ENCODE results near the gene MYO5C. TPM values are rescaled to one million over a fixed set of nuclear protein-coding genes. Genes with fewer than 3 reads are reported as not detected.

Gene MYO5C
- total and polyA plus RNA-seq, 2 of the 4 experiments (the other 2 are of a cell fraction), result under 0.01 to 0.03 TPM

- WGBS, 2 experiments (ENCODE audit: extremely low coverage in 2 of 2, insufficient read length in 1 of 2), result 53% methylated on average over 3 of the region's 10 CpGs; no CpG with 5 or more reads in 1 of the 2 experiments
- in situ Hi-C loops (cut with MboI; ENCODE audit: low sequenced_read_pairs), result no loop called here
- no TSS peak for BruUV-seq (replicated peaks)
- Histone ChIP-seq H3K4ac (ENCODE audit: low read depth, low read length) (no peak overlapping the region), H2AK9ac (replicated peaks; ENCODE audit: low read depth, low read length, poor library complexity) (no peak overlapping the region), H2BK20ac (ENCODE audit: low read depth, low read length) (no peak overlapping the region), H3K56ac (ENCODE audit: extremely low read depth, insufficient read depth, low read length) (no peak overlapping the region), H3K36me3 (ENCODE audit: control insufficient read depth, insufficient read depth, low read length) (no peaks in the 10 kb centered on the region), H3K27me3 (ENCODE audit: control insufficient read depth, insufficient read depth, low read length) (no peaks in the 10 kb centered on the region), H2BK15ac (ENCODE audit: low read depth, low read length) (no peak overlapping the region), H3K9me3 (ENCODE audit: control insufficient read depth, insufficient read depth, low read length) (no peaks in the 10 kb centered on the region), H2AFZ (replicated peaks; ENCODE audit: low read length, poor library complexity) (peak overlapping the region; percentile 9), H2BK5ac (ENCODE audit: low read depth, low read length, poor library complexity, severe bottlenecking) (no peak overlapping the region), H3K4me2 (ENCODE audit: low read depth, low read length) (no peak overlapping the region), H3K79me1 (ENCODE audit: low read depth in 1 of 2, low read length in 2 of 2) (no peaks in the 10 kb centered on the region), H4K20me1 (ENCODE audit: insufficient read depth, low read length) (no peaks in the 10 kb centered on the region), H2AK5ac (ENCODE audit: low read depth, low read length) (0 out of 2 replicates have a peak overlapping the region, but pooled peaks have one; percentile 2), H4K91ac (ENCODE audit: insufficient read depth, low read depth, low read length) (0 out of 2 replicates have a peak overlapping the region, but pooled peaks have one; percentile 21), H3K27ac (ENCODE audit: insufficient read depth, low read length) (no peak overlapping the region), H4K5ac (ENCODE audit: low read depth, low read length) (no peak overlapping the region), H3K18ac (ENCODE audit: low read depth, low read length) (no peak overlapping the region), H3K9me1 (ENCODE audit: insufficient read depth, low read length) (peaks cover 14% of the 10 kb centered on the region), H3K14ac (replicated peaks; ENCODE audit: low read depth, low read length) (no peak overlapping the region), H3K4me3 (ENCODE audit: insufficient read depth, low read depth, low read length) (no peak overlapping the region), H4K8ac (ENCODE audit: low read depth in 2 of 2, low read length in 2 of 2) (no peak overlapping the region), H3K4me1 (ENCODE audit: control insufficient read depth, insufficient read depth, low read length) (peaks cover 13% of the 10 kb centered on the region), H3K23ac (ENCODE audit: low read depth, low read length) (no peak overlapping the region), H2BK120ac (ENCODE audit: low read depth, low read length) (no peak overlapping the region), H3K9ac (ENCODE audit: low read depth, low read length) (no peak overlapping the region)
- dilution Hi-C loops (cut with HindIII; ENCODE audit: low sequenced_read_pairs, unreplicated experiment), result no loop called here
- intact Hi-C loops (cut with micrococcal nuclease), result loop anchor here (1.0 to 10.0 kb wide), 5 partner anchors 74 to 478 kb away; partner anchors contain the start of genes ARPP19, ATOSA and MYO5A
- ChIA-PET POLR2A (ENCODE audit: unreplicated experiment) (no interaction called here), CTCF (interaction anchor here (0.5 to 2.1 kb wide), 10 partner anchors 92 to 967 kb away, joined by 3 to 5 read pairs (median 4); no protein-coding TSS in a partner anchor)
- no peak for TF ChIP-seq POLR2A (IDR thresholded peaks at IDR 0.05; ENCODE audit: low read depth, low read length)
- no peak for TF ChIP-seq CEBPB (IDR thresholded peaks at IDR 0.05; ENCODE audit: low read depth, low read length)
- TF ChIP-seq RFX5 (IDR thresholded peaks at IDR 0.05; ENCODE audit: low read depth, low read length), result no peak
- TF ChIP-seq MAZ (IDR thresholded peaks at IDR 0.05; ENCODE audit: borderline replicate concordance, low read depth, low read length), result no peak
- peak; percentile 14; the same call in 1 of the 2 replicates for TF ChIP-seq MAFK (IDR thresholded peaks at IDR 0.05; ENCODE audit: low read depth, low read length)
- ATAC-seq (ENCODE audit: low read depth), result no peak
- no peak for DNase-seq
Measured at GRCh38 chr15:52256930-52257733, 38.5 kb downstream of the MYO5C start.
